Astrocyte (in vitro differentiated cells and primary cell): ENCODE results near the gene TMEM201.
"Not testable (repeated sequence)": the region's sequence is repeated elsewhere in the genome, so short reads cannot be mapped to it uniquely, and the experiment has no call there.

Experiments
- EZH2 ChIP-seq: IDR thresholded peaks from 2 replicates; pipeline ENCODE4 v1.6.1; 2012; ENCODE audit warnings: mild to moderate bottlenecking, low read length, inconsistent platforms; ENCODE audit not compliant: insufficient read depth
- TF ChIP-seq, protein P1 (sequence below): IDR thresholded peaks from 2 replicates; pipeline ENCODE4 v1.5.1; 2011; ENCODE audit warnings: low read depth, mild to moderate bottlenecking, inconsistent platforms, low read length, moderate library complexity; ENCODE audit not compliant: insufficient read depth

- TF ChIP-seq EZH2 = not testable (repeated sequence)
- TF ChIP-seq, protein P1, sequence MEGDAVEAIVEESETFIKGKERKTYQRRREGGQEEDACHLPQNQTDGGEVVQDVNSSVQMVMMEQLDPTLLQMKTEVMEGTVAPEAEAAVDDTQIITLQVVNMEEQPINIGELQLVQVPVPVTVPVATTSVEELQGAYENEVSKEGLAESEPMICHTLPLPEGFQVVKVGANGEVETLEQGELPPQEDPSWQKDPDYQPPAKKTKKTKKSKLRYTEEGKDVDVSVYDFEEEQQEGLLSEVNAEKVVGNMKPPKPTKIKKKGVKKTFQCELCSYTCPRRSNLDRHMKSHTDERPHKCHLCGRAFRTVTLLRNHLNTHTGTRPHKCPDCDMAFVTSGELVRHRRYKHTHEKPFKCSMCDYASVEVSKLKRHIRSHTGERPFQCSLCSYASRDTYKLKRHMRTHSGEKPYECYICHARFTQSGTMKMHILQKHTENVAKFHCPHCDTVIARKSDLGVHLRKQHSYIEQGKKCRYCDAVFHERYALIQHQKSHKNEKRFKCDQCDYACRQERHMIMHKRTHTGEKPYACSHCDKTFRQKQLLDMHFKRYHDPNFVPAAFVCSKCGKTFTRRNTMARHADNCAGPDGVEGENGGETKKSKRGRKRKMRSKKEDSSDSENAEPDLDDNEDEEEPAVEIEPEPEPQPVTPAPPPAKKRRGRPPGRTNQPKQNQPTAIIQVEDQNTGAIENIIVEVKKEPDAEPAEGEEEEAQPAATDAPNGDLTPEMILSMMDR = not testable (repeated sequence)
These were observed 36.3 kb downstream of the TMEM201 start for GRCh38 chr1:9625030-9625429.
